GM13976 (cell line): ENCODE measurements around the gene PLXND1.

Experiments
- DNase-seq: peaks from one replicate; pipeline ENCODE4 v3.0.0; 2012; ENCODE audit warnings: low spot score
- in situ Hi-C: fragments of 300-500 bp; cut with MboI; formaldehyde crosslinking; loops from one replicate; pipeline ENCODE4 v1.12.0; 2022; ENCODE audit warnings: low sequenced_read_pairs, mixed read lengths, inconsistent platforms; ENCODE audit not compliant: unreplicated experiment
- TF ChIP-seq, protein P1 (sequence below): IDR thresholded peaks from 2 replicates; pipeline ENCODE4 v1.5.1; 2012; ENCODE audit warnings: borderline replicate concordance, mild to moderate bottlenecking; ENCODE audit not compliant: insufficient read depth; ENCODE audit errors: extremely low read depth, missing control alignments, control extremely low read depth

PLXND1 gene

DNA sequence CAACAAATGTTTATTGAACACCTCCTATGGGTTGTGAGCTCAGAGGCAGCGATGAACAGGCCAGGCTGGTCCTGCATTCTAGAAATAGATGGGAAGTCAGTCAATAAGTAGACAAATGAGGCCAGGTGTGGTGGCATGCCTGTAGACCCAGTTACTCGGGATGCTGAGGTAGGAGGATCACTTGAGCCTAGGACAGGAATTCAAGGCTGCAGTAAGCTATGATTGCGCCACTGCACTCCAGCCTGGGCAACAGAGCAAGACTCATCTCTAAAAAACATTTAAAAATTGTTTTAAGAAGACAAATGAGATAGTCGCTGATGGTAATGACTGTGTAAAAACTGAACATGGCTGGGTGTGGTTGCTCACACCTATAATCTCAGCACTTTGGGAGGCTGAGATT lies 82.4 kb downstream of the PLXND1 start:
- DNase-seq, result no peak
- TF ChIP-seq, protein P1, sequence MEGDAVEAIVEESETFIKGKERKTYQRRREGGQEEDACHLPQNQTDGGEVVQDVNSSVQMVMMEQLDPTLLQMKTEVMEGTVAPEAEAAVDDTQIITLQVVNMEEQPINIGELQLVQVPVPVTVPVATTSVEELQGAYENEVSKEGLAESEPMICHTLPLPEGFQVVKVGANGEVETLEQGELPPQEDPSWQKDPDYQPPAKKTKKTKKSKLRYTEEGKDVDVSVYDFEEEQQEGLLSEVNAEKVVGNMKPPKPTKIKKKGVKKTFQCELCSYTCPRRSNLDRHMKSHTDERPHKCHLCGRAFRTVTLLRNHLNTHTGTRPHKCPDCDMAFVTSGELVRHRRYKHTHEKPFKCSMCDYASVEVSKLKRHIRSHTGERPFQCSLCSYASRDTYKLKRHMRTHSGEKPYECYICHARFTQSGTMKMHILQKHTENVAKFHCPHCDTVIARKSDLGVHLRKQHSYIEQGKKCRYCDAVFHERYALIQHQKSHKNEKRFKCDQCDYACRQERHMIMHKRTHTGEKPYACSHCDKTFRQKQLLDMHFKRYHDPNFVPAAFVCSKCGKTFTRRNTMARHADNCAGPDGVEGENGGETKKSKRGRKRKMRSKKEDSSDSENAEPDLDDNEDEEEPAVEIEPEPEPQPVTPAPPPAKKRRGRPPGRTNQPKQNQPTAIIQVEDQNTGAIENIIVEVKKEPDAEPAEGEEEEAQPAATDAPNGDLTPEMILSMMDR, result no peak
- in situ Hi-C loops, result no loop called here

DNA sequence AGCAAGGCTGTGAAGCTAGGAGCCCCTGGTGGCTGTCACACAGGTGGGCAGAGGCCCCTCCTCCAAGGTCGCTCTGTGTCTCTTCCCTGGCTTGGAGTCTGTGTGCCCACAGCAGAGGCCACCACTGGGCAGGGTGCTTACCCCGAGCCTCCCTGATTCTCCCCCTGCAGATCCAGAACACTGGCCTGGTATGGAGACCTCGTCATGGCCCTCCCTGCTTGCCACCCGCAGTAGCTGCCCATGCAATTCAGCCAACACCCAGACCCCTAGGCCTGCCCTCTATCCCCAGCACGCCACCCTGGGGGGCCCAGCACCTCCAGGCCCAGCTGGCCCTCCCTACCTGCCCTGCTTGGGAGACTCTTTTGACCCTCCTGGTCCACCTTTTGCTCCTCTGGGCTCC lies 83.5 kb downstream of the PLXND1 start:
- no peak for DNase-seq
- in situ Hi-C loops, result no loop called here
- TF ChIP-seq, protein P1, result no peak

DNA sequence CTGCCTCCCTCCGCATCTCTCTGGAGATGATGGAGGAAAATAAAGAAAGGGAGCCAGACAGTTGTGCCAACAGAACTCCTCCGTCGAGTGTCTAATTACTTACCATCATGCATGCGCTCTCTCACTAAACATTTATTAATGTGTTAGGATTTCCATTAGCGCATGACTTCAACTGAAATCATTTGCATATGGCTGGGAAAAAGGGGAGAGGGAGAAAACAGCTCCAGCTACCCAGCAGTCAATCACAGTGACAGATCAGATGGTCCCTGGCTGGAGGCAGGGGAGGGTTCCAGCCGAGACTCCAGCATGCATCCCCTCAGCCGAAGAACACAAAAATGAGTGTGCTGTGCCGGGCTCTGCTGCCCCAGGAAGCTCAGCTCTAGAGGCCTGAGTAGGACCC lies 84.9 kb downstream of the PLXND1 start:
- in situ Hi-C loops, result no loop called here
- TF ChIP-seq, protein P1, result no peak
- DNase-seq, result no peak

DNA sequence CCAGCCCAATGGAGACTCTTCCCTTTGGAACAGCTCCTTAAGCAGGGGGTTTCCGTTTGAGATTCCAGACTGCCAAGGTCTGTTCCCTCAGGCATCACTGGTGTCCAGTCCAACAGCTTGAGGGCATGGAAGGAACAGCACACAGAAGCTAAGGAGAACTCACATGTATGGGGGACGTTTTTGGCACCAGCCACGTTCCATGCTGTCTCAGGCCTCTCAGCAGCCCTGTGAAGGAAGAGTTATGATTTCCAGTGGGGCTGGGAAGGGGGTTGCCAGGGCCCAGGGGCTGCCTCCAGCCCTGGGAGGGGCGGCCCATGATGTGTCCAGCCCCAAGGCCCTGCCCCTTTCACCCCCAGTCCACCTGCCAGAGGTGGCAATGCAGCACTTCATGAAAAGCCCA lies 85.5 kb downstream of the PLXND1 start:
- in situ Hi-C loops, result no loop called here
- TF ChIP-seq, protein P1, result no peak
- no peak for DNase-seq

DNA sequence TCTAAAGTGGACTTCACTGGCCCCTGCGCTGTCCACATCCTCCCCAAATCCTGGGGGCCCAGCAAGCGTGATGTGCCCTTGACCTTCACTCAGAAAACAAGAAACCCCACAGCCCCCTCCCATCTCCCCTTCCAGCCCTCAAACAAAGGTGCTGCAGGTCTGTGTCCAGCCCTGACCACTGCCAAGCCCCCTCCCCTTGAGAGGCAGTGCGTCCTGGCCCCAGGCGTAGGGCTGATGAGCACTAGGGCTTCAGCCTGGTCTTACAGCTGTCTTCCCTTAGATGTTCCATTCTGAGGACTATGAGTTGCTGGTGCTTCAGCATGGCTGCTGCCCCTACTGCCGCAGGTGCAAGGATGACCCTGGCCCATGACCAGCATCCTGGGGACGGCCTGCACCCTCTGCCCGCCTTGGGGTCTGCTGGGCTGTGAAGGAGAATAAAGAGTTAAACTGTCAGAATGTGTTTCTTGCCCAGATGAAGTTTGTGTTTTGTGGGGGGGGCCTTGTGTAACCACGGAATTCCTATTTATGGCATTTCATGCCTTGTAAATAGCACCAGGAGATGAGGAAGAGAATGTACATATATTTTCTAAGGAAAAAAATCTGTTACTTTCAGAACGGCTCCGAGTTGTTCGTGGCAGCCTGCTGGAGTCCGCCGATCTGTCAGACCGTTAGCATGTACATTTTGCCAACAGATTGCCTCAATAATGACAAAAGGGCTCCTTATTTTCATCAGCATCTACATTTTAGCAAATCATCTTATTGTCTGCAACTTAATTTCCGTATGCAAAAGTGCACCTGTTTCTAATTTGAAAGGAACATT lies 86.4 kb downstream of the PLXND1 start:
- TF ChIP-seq, protein P1, result no peak
- in situ Hi-C loops, result no loop called here

DNA sequence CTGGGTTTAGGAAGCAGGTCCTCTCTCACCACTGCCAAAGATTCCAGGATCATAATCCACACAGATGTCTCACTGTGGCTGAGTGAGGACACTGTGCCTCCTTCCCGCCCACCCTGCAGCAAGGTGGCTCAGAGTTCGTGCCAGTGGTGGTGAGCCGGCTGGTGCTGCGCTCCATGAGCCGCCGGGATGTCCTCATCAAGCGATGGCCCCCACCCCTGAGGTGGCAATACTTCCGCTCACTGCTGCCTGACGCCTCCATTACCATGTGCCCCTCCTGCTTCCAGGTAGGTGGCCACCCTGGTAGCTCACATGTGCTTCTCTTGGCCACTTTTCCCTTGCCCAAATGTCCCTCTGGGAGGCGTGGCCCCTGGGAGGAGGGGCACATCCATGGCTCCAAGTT lies 87.0 kb downstream of the PLXND1 start:
- TF ChIP-seq, protein P1, result no peak
- in situ Hi-C loops, result no loop called here
- no peak for DNase-seq

More for the DNA sequence above, 86.4 kb downstream of the PLXND1 start:
- DNase-seq, result no peak

DNA sequence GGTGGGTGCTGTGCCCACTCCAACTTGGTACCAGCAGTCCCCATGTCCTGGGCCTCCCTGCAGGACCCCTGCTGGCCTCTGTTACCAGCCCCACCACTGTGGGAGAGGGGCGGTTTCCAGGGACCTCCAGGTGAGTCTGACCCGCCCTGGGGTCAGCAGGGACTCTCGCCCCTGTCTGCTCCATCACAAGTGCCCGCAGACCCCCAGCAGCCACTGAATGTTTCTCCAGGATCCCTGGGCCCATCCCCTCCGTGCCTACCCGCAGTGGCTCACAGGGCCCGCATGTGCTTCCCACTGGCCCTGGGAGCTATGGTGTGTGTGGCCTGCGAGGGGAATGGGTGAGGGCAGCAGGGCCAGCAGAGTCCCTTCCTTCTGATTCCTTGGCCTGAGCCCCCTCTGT lies 87.9 kb downstream of the PLXND1 start:
- TF ChIP-seq, protein P1, result no peak
- no peak for DNase-seq
- in situ Hi-C loops, result no loop called here
